NCI-H2107 treated with DMSO at 0.1 percent for 48 hours (cell line): Measurements from ENCODE around the gene SPATA16.
"Not testable (repeated sequence)": the region's sequence is repeated elsewhere in the genome, so short reads cannot be mapped to it uniquely, and the experiment has no call there.

ENCODE experiments used
- DNase-seq: peaks from one replicate; lab custom pipeline; 2025; ENCODE audit not compliant: unreplicated experiment; lab: John Stamatoyannopoulos, UW

The SPATA16 gene

DNA sequence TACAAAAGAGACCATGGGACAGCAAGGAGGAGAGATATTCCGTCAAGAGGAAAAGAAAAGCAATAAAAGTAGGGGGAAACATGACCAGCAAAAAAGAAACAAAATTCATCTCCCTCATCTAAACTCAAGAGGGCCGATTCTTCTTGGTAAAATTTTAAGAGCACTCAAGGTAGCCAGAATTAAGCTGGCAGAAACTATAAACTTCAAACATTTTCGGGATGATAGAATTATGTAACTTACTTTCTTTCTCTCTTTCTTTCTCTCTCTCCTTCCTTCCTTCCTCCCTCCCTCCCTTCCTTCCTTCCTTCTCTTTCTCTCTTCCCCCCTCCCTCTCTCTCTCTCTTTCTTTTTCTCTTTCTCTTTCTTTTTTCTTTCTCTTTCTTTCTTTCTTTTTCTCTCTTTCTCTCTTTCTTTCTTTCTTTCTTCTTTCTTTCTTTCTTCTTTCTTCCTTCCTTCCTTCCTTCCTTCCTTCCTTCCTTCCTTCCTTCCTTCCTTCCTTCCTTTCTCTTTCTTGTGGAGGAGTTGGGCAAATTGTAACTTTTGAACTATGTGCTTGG is 180.3 kb downstream of the SPATA16 start:
- not testable (repeated sequence) for DNase-seq

DNA sequence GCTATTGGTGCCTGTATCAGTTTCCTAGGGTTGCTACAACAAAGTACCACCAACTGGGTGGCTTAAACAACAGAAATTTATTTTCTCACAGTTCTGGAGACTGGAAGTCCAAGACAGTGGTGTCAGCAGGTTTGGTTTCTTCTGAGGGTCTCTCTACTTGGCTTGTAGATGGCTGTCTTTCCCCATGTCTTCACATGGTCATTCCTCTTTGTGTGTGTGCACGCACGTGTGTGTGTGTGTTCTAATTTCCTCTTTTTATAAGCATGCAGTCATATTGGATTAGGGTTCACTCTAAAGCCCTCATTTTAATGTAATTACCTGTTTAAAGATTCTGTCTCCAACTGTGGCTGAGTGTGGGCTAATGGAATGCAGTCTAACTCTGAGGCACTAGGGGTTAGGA is 182.5 kb downstream of the SPATA16 start:
- no peak for DNase-seq

DNA sequence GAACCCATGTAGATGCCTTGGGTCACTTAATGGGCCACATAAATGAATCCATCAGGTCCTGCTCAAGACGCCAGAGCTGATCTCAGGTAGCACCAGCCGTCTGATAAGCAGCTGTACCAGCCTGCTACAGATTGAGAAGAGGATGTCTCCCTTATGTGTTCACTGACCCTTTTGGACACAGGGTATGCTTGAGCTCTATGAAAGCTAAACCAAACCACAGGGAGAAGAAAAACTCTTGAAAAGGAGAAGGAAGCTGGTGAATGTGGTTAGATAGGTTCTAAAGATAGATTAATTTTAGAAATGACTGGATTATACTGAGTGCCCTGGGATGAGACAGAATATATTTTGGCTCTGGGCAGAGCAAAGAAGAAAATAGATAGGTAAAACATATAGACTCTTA is 187.5 kb downstream of the SPATA16 start:
- DNase-seq = no peak

DNA sequence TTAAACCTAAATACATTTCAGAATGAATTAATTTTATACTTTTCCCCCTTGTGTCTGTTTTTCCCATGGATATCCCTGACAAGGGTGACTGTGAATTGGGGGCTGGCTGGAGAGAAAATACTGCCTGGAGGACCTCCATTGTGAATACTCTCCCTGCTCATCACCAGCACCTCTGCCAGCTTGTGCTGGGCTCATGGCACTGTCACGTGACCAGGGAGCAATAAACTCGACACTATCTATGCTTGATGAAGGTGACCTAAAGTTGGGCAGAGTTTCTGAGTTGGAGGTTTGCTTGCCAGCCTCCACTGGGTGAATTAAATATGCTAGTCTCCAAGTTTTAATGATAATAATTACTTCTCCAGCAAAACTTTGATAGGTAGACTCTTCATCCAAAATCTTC is 189.5 kb downstream of the SPATA16 start:
- no peak for DNase-seq

DNA sequence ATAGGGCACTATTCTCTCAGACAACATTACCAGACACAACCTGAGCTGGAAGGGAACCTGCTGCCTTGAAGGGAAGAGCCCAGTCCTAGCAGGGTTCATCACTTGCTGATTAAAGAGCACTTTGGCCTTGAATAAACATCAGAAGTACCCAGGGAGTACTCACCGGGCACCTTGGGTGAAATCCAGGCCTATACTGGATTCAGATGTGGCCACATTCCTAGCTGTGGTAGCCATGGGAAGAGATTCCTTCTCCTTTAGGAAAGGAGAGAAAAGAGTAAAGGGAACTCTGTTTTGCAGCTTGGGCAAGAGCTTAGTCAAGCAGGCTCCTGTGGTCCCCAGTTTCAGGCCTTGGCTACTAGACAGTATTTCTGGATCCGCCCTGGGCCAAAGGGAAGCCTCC is 195.0 kb downstream of the SPATA16 start:
- DNase-seq = no peak

DNA sequence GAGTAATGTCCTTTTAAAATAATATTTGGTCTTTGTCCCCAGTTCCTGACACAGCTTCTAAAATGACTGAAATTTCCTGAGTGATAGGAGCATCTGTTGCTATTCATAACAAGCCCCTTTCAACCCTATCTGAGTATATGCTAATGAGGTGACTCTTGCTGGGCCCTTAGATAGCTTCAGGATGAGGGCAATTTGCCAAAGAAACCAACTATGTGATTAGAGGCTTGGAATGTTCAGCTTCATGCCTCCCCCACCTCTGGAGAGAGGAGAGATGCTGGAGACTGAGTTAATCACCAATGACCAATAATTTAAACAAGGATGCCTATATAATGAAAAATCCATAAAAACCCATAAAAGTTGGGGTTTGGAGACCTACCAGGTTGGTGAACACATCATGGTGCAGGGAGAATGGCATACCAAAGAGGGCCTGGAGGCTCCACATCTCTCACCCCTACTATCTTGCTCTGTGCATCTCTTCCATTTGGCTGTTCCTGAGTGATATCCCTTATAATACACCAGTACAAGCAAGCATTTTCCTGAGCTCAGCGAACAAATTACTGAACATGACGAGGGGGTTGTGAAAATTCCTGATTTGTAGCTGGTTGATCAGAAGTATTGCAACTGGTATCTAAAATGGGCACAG is 201.3 kb downstream of the SPATA16 start:
- DNase-seq = no peak

DNA sequence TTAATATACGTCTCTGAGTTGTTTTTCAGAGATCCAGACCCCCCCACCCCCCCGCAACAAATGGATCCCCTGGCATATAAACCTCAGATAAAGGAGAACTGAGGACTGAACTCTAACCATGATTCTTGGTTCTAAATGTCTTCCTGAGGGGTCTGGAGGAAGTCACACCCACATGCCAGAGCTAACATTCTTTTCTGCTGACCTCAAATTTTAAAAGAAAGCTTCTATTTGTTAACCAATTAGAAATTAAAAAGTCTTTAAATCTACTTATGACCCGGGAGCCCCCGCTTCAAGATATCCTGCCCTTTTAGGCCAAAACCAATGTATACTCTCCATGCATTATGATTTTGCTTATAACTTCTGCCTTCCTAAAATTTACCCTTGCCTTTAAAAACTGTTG is 202.2 kb downstream of the SPATA16 start:
- DNase-seq = no peak

DNA sequence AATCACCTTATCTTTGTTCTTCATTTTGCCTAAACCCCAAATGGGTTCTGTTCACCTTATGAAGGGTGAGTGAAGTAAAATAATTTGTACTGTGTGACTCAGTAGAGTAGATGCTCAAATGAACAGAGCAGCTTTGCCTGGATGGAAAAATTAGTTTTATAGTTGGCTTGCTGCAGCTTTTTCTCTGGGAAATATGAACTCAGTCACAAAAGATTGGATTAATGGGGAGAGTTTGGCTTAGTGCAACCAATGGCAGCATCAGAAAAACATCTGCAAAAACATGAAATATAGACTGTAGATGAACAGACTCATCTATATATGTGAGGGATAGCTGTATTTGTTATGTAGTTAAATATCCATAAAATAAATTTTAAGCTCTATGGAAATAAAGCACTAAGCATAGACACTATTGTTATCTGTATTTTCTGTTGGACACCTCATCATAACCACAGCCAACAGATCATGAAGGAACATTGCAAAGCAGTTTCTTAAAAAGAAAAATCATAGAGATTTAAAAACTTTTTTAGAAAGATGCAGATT is 209.2 kb downstream of the SPATA16 start:
- DNase-seq = no peak

DNA sequence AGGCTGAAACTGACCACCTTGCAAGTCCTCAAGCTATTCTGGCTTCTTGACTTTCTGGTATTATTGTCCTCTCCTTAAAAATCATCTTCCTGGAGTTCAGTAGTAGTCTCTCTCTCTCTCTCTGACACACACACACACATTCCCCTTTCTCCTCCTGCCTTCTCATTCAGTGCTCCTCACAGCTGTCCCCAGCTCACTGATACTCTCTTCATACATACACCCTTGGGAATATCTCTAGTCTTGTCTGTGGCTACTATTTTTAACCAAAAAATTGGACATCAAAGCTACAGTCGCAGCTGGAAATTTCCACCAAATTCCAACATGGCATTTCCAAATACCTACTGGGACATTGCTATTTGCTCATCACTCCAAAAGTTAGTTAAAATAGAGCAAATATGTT is 211.6 kb downstream of the SPATA16 start:
- DNase-seq = no peak

DNA sequence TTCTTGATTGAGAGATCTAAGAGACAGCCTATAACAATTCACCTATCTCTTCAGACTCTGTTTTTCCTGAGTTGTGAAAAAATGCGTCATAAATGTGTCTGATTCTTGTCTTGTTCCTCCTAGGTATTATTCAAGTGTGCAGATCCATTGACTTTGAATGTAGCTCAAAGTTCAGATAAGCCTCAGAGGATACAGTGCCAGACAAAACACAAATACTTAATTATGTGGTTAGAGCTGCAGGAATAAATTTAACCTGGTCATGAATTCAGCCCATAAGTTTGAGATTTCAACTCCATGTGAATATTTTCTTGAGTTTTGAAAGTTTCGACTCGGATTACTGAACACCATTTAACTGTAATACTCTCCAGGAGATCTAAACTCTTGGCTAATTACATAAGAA is 216.5 kb downstream of the SPATA16 start:
- DNase-seq = no peak

DNA sequence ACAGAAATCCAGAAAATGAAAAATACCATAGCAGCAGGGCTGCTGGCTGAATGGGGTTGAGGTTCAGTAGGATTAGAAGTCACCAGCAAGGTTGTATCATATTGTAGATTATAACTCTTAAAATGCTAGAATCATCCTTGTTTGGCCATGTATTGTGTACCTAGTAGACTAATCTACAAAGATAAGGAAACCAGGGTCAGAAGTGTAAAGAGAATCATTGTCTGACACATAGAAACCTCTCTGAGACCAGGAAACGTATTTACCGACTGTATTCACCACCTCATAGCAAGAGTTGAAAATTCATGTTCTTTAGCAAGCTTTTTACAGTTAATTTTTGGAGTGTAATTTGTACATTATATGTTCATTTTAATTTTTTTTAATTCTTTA is 221.7 kb downstream of the SPATA16 start:
- DNase-seq = no peak

DNA sequence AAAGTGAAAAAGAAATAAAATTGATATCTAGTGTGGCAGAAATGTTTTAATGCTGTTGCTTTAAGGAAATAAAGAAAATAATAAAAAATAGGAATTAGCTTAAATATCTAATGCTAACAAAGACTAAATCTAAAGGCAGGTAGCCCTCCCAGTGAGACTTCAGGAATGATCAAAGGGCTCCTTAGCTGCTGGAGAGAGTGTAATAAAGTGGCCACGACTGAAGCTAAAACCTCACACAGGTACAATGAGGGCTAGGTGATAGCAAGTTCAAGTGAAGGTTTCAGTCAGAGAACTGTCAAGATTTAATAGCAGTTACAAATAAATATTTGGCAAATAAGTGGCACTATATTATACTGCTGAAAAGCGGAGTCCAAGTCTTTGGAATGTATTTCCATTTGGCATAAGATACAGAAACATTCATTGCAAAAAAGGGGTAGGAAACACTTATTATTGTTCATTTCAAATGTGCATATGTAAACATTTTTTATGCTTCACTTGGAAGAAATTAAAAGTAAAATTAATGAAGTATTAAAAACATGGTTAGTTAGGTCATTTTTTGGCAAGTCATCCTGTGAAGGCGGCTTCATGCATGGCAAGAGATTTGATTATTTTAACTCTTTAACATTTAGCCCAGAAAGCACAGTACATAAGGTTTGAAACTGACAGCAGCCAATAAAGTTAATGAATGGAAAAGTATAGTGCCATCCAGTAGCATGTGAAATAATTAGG is 222.3 kb downstream of the SPATA16 start:
- DNase-seq = no peak

DNA sequence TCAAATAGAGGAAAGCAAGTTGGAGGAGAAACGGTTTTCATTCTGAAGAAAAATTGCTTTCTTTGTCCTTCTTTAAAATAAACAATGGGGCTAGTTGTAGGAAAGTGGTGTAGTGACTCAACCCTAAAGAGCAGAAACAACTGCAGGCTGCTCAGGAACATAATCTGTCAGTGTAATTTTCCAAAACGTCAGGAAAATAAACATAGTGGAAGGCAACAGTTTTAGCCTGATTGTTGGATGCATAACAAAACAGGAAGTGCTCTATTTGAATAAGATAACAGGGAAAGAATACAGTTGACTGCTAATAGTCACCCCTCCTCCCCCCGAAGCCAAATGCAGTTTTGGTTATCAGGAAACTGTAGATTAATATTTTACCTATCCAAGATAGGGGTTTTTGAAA is 222.9 kb downstream of the SPATA16 start:
- peak; percentile 42 for DNase-seq

DNA sequence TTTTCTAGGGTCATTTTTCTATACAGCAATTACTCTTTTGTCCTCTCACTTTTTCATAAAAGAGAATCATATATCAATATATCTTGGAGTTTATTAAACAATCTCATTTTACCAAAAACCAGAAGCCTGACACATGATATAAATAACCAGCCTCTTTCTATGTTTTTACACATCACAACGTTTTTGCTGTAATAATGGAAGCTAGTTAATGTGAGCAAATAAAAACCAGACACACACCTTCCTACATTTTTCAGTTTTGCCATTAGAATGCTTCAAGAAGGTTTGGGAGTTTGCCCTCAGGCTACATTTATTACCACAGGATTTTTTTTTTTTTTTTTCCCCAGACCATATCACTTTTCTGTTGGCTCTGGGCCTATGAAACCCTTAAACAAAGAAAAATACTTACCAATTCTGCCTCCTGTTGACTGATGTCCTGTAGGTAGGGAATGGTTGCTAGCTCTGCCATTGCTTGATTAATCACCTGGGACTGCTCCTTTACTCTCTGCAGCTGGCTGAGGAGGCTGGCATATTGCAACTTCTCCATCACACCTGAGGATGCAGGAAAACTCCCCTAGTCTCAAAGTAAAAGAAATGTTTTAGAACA is 225.0 kb downstream of the SPATA16 start:
- peak; percentile 79 for DNase-seq

DNA sequence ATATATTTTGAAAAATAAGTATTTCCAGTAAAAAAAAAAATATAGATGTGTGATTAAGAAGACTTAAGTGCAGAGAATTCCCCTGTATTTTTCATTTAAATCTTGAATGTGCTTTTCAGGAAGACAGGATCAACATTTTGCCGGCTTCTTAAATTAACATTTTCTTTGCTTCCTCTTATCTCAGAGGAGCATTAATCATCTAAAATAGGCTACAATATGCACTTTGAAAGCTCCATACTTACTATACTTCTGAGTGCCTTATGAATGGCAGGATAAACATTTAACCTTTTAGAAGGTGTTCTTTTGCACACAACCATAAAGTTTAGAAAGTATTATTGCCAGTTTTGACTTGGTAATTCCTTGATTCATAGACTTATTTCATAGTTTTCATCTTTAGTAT is 226.2 kb downstream of the SPATA16 start:
- no peak for DNase-seq

DNA sequence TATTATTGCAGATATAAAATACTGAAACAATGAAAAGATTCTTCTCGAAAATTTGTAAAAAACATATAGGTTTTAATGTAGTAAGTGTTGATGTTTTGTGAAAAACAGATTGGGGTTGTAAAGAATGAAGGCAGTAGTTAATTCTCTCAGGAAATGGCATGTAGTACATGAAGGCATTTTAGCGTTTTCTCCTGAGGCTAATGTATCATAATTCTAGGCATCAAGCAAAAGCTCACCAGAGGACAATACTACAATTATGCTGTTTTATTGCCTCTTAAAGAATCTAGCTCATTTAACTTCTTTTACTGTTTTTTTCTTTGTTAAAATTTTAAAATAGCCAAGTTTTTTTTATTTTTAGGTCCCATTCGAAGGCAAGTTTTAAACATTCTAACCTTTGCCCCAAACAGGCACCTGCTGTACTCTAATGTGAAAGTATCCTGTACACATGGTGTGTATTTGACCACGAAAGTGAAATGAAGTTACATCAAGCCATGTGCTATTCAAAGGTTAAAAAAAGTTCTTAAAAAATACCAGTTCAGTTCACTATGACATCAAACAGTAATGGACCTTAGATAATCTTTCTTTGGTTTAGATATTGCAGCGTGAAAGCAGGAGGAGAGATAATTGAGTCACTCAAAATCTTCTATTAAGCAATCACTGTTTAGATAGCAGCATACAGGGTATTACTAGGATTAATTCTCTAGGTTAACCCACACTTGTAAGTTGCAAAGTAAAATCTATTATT is 227.0 kb downstream of the SPATA16 start:
- DNase-seq = no peak

DNA sequence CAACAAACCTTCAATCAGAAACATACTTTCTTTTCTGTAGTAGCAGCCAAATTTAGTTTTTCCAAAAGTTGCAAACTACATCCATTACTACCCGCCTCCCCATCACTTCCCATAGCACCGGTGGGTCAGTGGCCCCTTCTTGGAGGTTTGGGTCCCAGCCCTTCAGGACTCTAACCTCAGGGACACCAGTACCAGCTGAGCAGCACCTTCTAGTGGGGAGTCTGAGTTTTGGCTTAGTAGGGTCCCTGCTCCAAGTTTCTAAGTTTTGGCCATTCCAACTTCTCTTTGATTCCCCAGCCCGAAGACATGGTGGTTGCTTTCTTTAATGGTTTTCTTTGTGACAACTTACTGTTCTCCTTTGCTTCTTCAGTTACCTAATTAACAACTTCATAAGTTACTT is 229.9 kb downstream of the SPATA16 start:
- no peak for DNase-seq

DNA sequence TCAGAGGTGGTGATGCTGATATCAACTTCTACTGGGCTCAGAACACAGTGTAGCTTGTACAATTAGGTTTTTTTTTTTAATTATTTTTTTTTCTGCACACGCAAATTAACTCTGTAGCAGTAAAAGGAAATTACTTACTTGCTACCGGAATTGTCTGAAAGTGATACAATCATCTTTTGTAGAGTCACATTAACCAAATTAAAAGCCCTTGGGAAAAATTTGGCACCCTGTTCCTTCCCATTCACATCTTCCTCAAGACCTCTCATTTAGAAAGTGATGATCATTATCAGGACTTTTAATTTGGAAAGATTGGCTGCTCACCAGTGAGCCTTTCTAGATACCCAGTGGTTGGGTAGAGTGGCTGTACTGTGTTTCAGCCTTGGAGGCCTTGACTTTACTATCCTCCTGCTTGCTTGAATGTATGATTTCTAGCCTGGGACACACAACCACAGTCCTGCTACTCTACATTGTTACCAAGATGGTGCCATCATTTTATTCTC is 232.2 kb downstream of the SPATA16 start:
- no peak for DNase-seq

DNA sequence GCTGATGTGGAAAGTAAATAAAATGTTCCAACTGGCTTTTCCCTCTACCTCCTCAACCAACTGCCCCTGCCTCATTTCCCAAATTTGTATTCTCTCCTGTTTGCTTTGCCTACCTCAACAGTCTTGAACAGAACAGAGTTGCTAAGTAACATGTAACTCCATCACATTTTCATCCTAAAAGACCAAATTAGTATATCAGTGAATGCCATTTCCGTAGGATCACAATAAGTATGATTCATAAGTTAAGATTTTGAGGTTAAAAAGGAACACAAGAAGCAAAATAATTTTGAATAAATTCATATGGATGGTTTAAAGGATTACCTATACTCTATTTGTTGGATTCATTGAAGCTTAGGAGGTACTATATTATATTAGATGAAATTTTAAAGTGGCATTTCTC is 235.6 kb downstream of the SPATA16 start:
- DNase-seq = no peak

DNA sequence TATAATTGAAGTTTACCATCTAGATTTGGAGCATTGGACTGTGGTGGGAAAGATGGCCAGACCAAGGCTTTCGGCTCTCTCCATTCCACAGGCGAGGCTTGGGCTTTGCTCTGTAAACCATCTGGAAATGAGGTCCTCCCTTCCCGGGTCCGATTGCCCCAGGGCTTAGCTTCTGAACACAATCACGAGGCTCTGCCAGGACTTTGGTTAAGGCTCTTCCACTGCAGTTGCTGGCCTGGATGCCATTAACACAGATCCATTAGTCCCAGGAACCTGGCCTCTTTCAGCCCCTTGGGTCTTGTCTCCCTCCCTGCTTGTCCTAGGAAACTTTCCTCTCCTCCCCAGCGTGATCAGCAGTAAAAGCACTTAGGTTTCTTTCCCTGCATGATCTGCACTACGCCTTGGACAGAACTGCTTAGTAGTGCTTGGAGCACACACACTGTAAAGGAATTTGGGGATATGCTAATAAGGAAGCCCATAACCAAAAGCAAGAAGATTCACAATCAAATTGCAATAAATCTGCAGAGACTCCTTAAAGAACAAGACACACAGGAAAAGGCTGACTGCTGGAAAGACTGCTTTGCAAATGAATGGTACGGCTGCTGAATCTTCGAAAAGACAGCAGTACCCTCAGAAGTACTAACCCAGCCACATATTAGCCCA is 236.2 kb downstream of the SPATA16 start:
- DNase-seq = no peak
